Measurements from ENCODE around the gene TMOD1. TPM values are rescaled to one million over a fixed set of nuclear protein-coding genes. Genes with fewer than 3 reads are reported as not detected.

The TMOD1 gene
- total RNA-seq, 2 experiments from 2014 or later = not detected

- no TSS peak for BruUV-seq (replicated peaks)
- no peaks in the 10 kb centered on the region for H3K4me1 ChIP-seq (ENCODE audit: insufficient read depth, low read length, poor library complexity, severe bottlenecking)
- H3K9me2 ChIP-seq (ENCODE audit: insufficient read depth, low read length) = no peaks in the 10 kb centered on the region
- no peak overlapping the region for H3K4me3 ChIP-seq (ENCODE audit: low read depth, low read length, poor library complexity, severe bottlenecking)
- 0 out of 2 replicates have a peak, but pooled peaks cover 5% of the 10 kb centered on the region for H3K9me3 ChIP-seq (ENCODE audit: low read length)
- peaks cover 40% of the 10 kb centered on the region; the same call in 1 of the 2 replicates for H3K79me2 ChIP-seq (ENCODE audit: insufficient read depth, low read depth, low read length)
- no peak overlapping the region for H2AFZ ChIP-seq (ENCODE audit: low read length)
- DNase-seq (ENCODE audit: low spot score) = no peak
- POLR2A ChIA-PET = interaction anchor here (0.5 to 1.2 kb wide), 2 partner anchors 10 to 202 kb away, joined by 3 read pairs; no protein-coding TSS in a partner anchor
- H3K36me3 ChIP-seq (ENCODE audit: insufficient read depth, low read length) = peaks cover 80% of the 10 kb centered on the region
- H3K4me2 ChIP-seq (ENCODE audit: low read length) = no peak overlapping the region
- intact Hi-C loops (cut with micrococcal nuclease; ENCODE audit: unreplicated experiment) = no loop called here
- H3K27ac ChIP-seq (ENCODE audit: low read depth, low read length, poor library complexity, severe bottlenecking) = no peak overlapping the region
- CTCF ChIA-PET (ENCODE audit: unreplicated experiment) = no interaction called here
- no peak for TF ChIP-seq EZH2phosphoT487 (IDR thresholded peaks at IDR 0.05; ENCODE audit: borderline replicate concordance, low read depth, low read length)
- TF ChIP-seq, protein P1, sequence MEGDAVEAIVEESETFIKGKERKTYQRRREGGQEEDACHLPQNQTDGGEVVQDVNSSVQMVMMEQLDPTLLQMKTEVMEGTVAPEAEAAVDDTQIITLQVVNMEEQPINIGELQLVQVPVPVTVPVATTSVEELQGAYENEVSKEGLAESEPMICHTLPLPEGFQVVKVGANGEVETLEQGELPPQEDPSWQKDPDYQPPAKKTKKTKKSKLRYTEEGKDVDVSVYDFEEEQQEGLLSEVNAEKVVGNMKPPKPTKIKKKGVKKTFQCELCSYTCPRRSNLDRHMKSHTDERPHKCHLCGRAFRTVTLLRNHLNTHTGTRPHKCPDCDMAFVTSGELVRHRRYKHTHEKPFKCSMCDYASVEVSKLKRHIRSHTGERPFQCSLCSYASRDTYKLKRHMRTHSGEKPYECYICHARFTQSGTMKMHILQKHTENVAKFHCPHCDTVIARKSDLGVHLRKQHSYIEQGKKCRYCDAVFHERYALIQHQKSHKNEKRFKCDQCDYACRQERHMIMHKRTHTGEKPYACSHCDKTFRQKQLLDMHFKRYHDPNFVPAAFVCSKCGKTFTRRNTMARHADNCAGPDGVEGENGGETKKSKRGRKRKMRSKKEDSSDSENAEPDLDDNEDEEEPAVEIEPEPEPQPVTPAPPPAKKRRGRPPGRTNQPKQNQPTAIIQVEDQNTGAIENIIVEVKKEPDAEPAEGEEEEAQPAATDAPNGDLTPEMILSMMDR (conservative IDR thresholded peaks at IDR 0.05; ENCODE audit: low read length) = no peak
- H4K20me1 ChIP-seq (ENCODE audit: insufficient read depth, low read length) = no peaks in the 10 kb centered on the region
These were observed 124.2 kb downstream of the TMOD1 start for GRCh38 chr9:97625620-97626019.

GRCh38 chr9:97627624-97628023, 126.2 kb downstream of the TMOD1 start:
- TF ChIP-seq EZH2phosphoT487 (IDR thresholded peaks at IDR 0.05; ENCODE audit: borderline replicate concordance, low read depth, low read length) = no peak
- TF ChIP-seq, protein P1 (conservative IDR thresholded peaks at IDR 0.05; ENCODE audit: low read length) = no peak
- Histone ChIP-seq H3K9me3 (ENCODE audit: low read length) (no peaks in the 10 kb centered on the region), H2AFZ (ENCODE audit: low read length) (no peak overlapping the region), H3K4me1 (ENCODE audit: insufficient read depth, low read length, poor library complexity, severe bottlenecking) (peaks cover 11% of the 10 kb centered on the region), H3K36me3 (ENCODE audit: insufficient read depth, low read length) (peaks cover 60% of the 10 kb centered on the region), H3K9me2 (ENCODE audit: insufficient read depth, low read length) (no peaks in the 10 kb centered on the region), H4K20me1 (ENCODE audit: insufficient read depth, low read length) (no peaks in the 10 kb centered on the region), H3K4me3 (ENCODE audit: low read depth, low read length, poor library complexity, severe bottlenecking) (no peak overlapping the region), H3K79me2 (ENCODE audit: insufficient read depth, low read depth, low read length) (peaks cover 60% of the 10 kb centered on the region), H3K4me2 (ENCODE audit: low read length) (no peak overlapping the region), H3K27ac (ENCODE audit: low read depth, low read length, poor library complexity, severe bottlenecking) (no peak overlapping the region)
- no TSS peak for BruUV-seq (replicated peaks)
- POLR2A ChIA-PET = interaction anchor here (0.8 kb wide), 1 partner anchor 69 kb away, joined by 3 read pairs; the partner anchor contains the start of gene XPA
- intact Hi-C loops (cut with micrococcal nuclease; ENCODE audit: unreplicated experiment) = no loop called here
- CTCF ChIA-PET (ENCODE audit: unreplicated experiment) = no interaction called here
- DNase-seq (ENCODE audit: low spot score) = no peak

- H3K9me2 ChIP-seq (ENCODE audit: insufficient read depth, low read length) = no peaks in the 10 kb centered on the region
- no peak overlapping the region for H3K27ac ChIP-seq (ENCODE audit: low read depth, low read length, poor library complexity, severe bottlenecking)
- no peak for TF ChIP-seq EZH2phosphoT487 (IDR thresholded peaks at IDR 0.05; ENCODE audit: borderline replicate concordance, low read depth, low read length)
- TF ChIP-seq, protein P1 (conservative IDR thresholded peaks at IDR 0.05; ENCODE audit: low read length) = no peak
- no peak overlapping the region for H3K4me3 ChIP-seq (ENCODE audit: low read depth, low read length, poor library complexity, severe bottlenecking)
- H3K4me2 ChIP-seq (ENCODE audit: low read length) = no peak overlapping the region
- H3K9me3 ChIP-seq (ENCODE audit: low read length) = no peaks in the 10 kb centered on the region
- H3K36me3 ChIP-seq (ENCODE audit: insufficient read depth, low read length) = peaks cover 50% of the 10 kb centered on the region
- POLR2A ChIA-PET = interaction anchor here (0.7 kb wide), 1 partner anchor 12 kb away, joined by 4 read pairs; no protein-coding TSS in a partner anchor
- no peak overlapping the region for H2AFZ ChIP-seq (ENCODE audit: low read length)
- H4K20me1 ChIP-seq (ENCODE audit: insufficient read depth, low read length) = no peaks in the 10 kb centered on the region
- H3K4me1 ChIP-seq (ENCODE audit: insufficient read depth, low read length, poor library complexity, severe bottlenecking) = peaks cover 11% of the 10 kb centered on the region
- BruUV-seq (replicated peaks) = no TSS peak
- intact Hi-C loops (cut with micrococcal nuclease; ENCODE audit: unreplicated experiment) = no loop called here
- H3K79me2 ChIP-seq (ENCODE audit: insufficient read depth, low read depth, low read length) = peaks cover 63% of the 10 kb centered on the region
- CTCF ChIA-PET (ENCODE audit: unreplicated experiment) = no interaction called here
- DNase-seq (ENCODE audit: low spot score) = no peak
These were observed 127.2 kb downstream of the TMOD1 start for GRCh38 chr9:97628668-97629067.

Measured in OCI-LY7 (cell line).